Measurements from ENCODE around the gene SCEL. TPM values are rescaled to one million over a fixed set of nuclear protein-coding genes. Genes with fewer than 3 reads are reported as not detected.

The SCEL gene
- total and polyA plus RNA-seq, 2 of the 8 experiments (the other 6 are each of a cell fraction or from before 2014, with no cell fraction given): not detected

DNA sequence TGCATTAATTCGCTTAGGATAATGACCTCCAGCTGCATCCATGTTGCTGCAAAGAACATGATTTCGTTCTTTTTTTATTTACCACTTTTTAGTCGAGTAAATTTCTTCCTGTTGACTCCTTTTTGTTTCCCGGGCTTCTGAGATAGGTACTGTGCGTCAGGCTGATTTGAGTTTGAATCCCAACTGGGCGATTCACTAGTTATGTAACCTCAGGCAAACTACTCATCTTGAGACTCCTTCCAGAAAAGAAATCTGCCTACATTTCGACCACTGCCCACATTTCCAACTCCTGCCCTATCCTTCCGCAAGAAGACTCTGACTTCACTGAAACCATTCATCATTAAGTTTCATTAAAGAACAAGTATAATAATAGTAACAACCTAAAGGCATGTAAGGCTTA is 8.2 kb downstream of the SCEL start (continued):
- TF ChIP-seq CTCF (IDR thresholded peaks at IDR 0.05; ENCODE audit: control extremely low read depth in 1 of 3, insufficient read depth in 1 of 3, low read depth in 1 of 3, low read length in 3 of 3) (no peak), E2F6 (IDR thresholded peaks at IDR 0.05) (no peak), PHF8 (conservative IDR thresholded peaks at IDR 0.05; ENCODE audit: low read depth, low read length) (no peak), POU5F1 (IDR thresholded peaks at IDR 0.05; ENCODE audit: low read depth, low read length) (no peak), ATF3 (IDR thresholded peaks at IDR 0.05; ENCODE audit: insufficient read depth, low read depth, low read length) (no peak), CREB1 (IDR thresholded peaks at IDR 0.05) (no peak), TCF12 (IDR thresholded peaks at IDR 0.05; ENCODE audit: low read depth, low read length) (no peak)
- TF ChIP-seq, protein P1, sequence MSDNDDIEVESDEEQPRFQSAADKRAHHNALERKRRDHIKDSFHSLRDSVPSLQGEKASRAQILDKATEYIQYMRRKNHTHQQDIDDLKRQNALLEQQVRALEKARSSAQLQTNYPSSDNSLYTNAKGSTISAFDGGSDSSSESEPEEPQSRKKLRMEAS (IDR thresholded peaks at IDR 0.05): no peak
